ENCODE measurements around the gene ATF4.

DNA sequence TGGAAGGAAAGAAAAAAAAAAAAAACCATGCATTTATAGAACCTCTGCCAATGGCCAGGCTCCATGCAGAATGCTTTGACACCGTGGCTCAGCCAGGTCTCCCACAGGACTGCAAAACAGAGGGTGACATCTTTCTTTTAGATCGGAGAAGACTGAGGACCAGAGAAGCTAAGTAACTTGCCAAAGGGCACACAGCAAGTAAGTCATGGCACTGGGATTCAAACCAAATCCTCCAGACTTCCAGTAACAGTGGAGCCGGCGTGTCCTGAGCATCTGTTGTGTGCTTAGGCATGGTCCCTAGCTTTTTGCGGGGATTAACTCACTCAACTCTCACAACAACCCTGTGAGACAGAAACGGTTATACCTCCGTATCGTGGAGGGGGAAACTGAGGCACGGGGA is 42.8 kb upstream of the ATF4 start:
- TF ChIP-seq POLR2A (IDR thresholded peaks at IDR 0.05) = no peak
- TF ChIP-seq, protein P1, sequence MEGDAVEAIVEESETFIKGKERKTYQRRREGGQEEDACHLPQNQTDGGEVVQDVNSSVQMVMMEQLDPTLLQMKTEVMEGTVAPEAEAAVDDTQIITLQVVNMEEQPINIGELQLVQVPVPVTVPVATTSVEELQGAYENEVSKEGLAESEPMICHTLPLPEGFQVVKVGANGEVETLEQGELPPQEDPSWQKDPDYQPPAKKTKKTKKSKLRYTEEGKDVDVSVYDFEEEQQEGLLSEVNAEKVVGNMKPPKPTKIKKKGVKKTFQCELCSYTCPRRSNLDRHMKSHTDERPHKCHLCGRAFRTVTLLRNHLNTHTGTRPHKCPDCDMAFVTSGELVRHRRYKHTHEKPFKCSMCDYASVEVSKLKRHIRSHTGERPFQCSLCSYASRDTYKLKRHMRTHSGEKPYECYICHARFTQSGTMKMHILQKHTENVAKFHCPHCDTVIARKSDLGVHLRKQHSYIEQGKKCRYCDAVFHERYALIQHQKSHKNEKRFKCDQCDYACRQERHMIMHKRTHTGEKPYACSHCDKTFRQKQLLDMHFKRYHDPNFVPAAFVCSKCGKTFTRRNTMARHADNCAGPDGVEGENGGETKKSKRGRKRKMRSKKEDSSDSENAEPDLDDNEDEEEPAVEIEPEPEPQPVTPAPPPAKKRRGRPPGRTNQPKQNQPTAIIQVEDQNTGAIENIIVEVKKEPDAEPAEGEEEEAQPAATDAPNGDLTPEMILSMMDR (IDR thresholded peaks at IDR 0.05) = no peak

All from vagina (tissue), 2 donors.